Measurements from ENCODE around the gene MTHFSD. TPM values are rescaled to one million over a fixed set of nuclear protein-coding genes. Genes with fewer than 3 reads are reported as not detected.

The MTHFSD gene
- total RNA-seq, 4 donors from 2014 or later: 10.1 to 17.9 (median 15.5) TPM

GRCh38 chr16:86520317-86521210 is 34.5 kb downstream of the MTHFSD start:
- H3K4me3 ChIP-seq: peak overlapping the region; percentile 21 to 46 (median 35)
- peaks cover 12 to 63% (median 47%) of the 10 kb centered on the region in 4 donors for H3K4me1 ChIP-seq
- 47% methylated on average over 24 of the region's 30 CpGs for WGBS
- peaks cover 0 to 30% (median 2%) of the 10 kb centered on the region in 4 donors for H3K27me3 ChIP-seq
- TF ChIP-seq POLR2A (IDR thresholded peaks at IDR 0.05; ENCODE audit: low read depth): no peak
- peak in 1 of 2 donors; percentile 41 for TF ChIP-seq POLR2AphosphoS5 (IDR thresholded peaks at IDR 0.05)
- peak in 1 of 3 experiments; percentile 15 for TF ChIP-seq CTCF (IDR thresholded peaks at IDR 0.05)
- peaks cover 0 to 3% (median 2%) of the 10 kb centered on the region in 4 donors for H3K36me3 ChIP-seq
- H3K27ac ChIP-seq (replicated peaks in 1 of 4): peak overlapping the region in 1 of 4 donors; percentile 95
- intact Hi-C loops (cut with DNase I): loop anchor here (5.0 kb wide), 1 partner anchor 698 kb away; no protein-coding TSS in a partner anchor
- no peak for DNase-seq (ENCODE audit: extremely low spot score)
- H3K9me3 ChIP-seq: no peaks in the 10 kb centered on the region

- Histone ChIP-seq H3K36me3 (peaks cover 0 to 5% (median 4%) of the 10 kb centered on the region in 4 donors), H3K27me3 (peaks cover 0 to 32% (median 2%) of the 10 kb centered on the region in 4 donors), H3K27ac (replicated peaks in 1 of 4) (peak overlapping the region in 3 of 4 donors; percentile 18 to 98 (median 95)), H3K9me3 (no peaks in the 10 kb centered on the region), H3K4me3 (peak overlapping the region; percentile 21 to 46 (median 35)), H3K4me1 (peaks cover 12 to 67% (median 51%) of the 10 kb centered on the region in 4 donors)
- no peak for DNase-seq (ENCODE audit: extremely low spot score)
- intact Hi-C loops (cut with DNase I): loop anchor here (2.0 to 5.0 kb wide), 5 partner anchors 179 to 697 kb away; no protein-coding TSS in a partner anchor
- TF ChIP-seq CTCF (IDR thresholded peaks at IDR 0.05) (peak; percentile 90 to 95 (median 93)), POLR2A (IDR thresholded peaks at IDR 0.05; ENCODE audit: low read depth) (no peak), EP300 (IDR thresholded peaks at IDR 0.05) (no peak), POLR2AphosphoS5 (IDR thresholded peaks at IDR 0.05) (peak; percentile 40 to 68)
- WGBS: 14% methylated on average over 16 of the region's 31 CpGs
Observed at GRCh38 chr16:86519649-86520316, 35.3 kb downstream of the MTHFSD start.

DNA sequence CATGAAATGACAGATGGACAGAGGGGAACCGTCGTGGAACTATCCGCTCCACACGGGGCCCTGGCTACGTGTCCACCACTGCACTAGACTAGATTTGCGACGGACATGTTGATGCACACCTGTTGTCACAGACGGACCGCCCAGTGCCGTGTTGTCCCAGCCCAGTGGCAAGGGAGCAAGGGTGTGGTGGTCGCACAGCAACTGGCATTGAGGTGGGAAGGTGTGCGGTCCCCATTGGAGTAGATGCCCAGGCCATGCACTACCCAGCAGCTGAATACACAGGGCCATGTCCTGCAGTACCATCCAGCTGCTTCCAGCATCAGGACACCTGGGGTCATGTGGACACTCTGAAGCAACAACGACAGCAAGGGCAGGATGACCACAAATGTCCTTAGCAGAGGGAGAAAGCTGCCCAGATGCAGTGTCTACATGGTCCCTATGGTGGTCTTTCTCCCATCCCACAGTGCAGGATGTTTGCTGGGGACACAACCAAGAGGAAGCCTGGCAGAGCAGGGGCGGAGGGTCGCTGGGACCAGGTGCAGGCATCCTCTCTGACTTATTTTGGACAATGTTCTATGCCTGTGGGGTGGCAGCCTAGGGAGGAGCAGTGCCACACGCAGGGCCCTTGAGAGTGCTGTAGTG is 35.9 kb downstream of the MTHFSD start:
- intact Hi-C loops (cut with DNase I): loop anchor here (2.0 to 5.0 kb wide), 4 partner anchors 178 to 446 kb away; no protein-coding TSS in a partner anchor
- Histone ChIP-seq H3K27ac (replicated peaks in 1 of 4) (peak overlapping the region in 3 of 4 donors; percentile 95 to 100 (median 98)), H3K27me3 (peaks cover 0 to 32% (median 2%) of the 10 kb centered on the region in 4 donors), H3K4me1 (peaks cover 12 to 67% (median 51%) of the 10 kb centered on the region in 4 donors), H3K9me3 (no peaks in the 10 kb centered on the region), H3K4me3 (peak overlapping the region in 1 of 4 donors; percentile 46), H3K36me3 (peaks cover 0 to 7% (median 4%) of the 10 kb centered on the region in 4 donors)
- WGBS: 82% methylated on average over 14 of the region's 16 CpGs
- no peak for TF ChIP-seq POLR2A (IDR thresholded peaks at IDR 0.05; ENCODE audit: low read depth)
- peak in 1 of 2 donors; percentile 22 for TF ChIP-seq POLR2AphosphoS5 (IDR thresholded peaks at IDR 0.05)
- DNase-seq (ENCODE audit: extremely low spot score): no peak

- Histone ChIP-seq H3K36me3 (peaks cover 0 to 16% (median 9%) of the 10 kb centered on the region in 4 donors), H3K27me3 (peaks cover 0 to 29% (median 2%) of the 10 kb centered on the region in 4 donors), H3K4me1 (peaks cover 12 to 58% (median 51%) of the 10 kb centered on the region in 4 donors), H3K27ac (replicated peaks in 1 of 4) (peak overlapping the region; percentile 95 to 100 (median 98)), H3K9me3 (no peaks in the 10 kb centered on the region), H3K4me3 (peak overlapping the region; percentile 81 to 91 (median 84))
- intact Hi-C loops (cut with DNase I): loop anchor here (2.0 to 5.0 kb wide), 4 partner anchors 177 to 445 kb away; no protein-coding TSS in a partner anchor
- 0% methylated on average over 5 of the region's 17 CpGs for WGBS
- peak; percentile 71 to 74 for TF ChIP-seq POLR2AphosphoS5 (IDR thresholded peaks at IDR 0.05)
- peak; percentile 82 to 90 (median 84) for TF ChIP-seq CTCF (IDR thresholded peaks at IDR 0.05)
- TF ChIP-seq POLR2A (IDR thresholded peaks at IDR 0.05; ENCODE audit: low read depth): peak; percentile 1
- TF ChIP-seq EP300 (IDR thresholded peaks at IDR 0.05): no peak
- DNase-seq (ENCODE audit: extremely low spot score): peak; percentile 96
Observed at GRCh38 chr16:86517652-86518258, 37.3 kb downstream of the MTHFSD start.
